NB4 (cell line): ENCODE data around the gene TM4SF4.

Source experiments
- DNase-seq: peaks from one replicate; pipeline ENCODE4 v3.0.0; 2010; ENCODE audit warnings: low read depth
- H3K4me3 ChIP-seq: one replicate; pipeline ENCODE4 v1.5.1; 2011; ENCODE audit warnings: mild to moderate bottlenecking, low read depth, low read length, moderate library complexity
- MYC ChIP-seq: IDR thresholded peaks from 2 replicates; pipeline ENCODE4 v1.6.1; 2011; ENCODE audit warnings: low read depth, low read length
- POLR2A ChIP-seq: IDR thresholded peaks from 2 replicates; pipeline ENCODE4 v1.6.1; 2011; ENCODE audit warnings: mild to moderate bottlenecking; ENCODE audit not compliant: insufficient read length; ENCODE audit errors: extremely low read depth
- TF ChIP-seq, protein P1 (sequence below): IDR thresholded peaks from one replicate; pipeline ENCODE4 v1.5.1; 2012; ENCODE audit warnings: low read depth, low read length
- TF ChIP-seq, protein P2 (sequence below): IDR thresholded peaks from 2 replicates; pipeline ENCODE4 v1.6.1; 2011; ENCODE audit warnings: low read depth, low read length

The TM4SF4 gene

DNA sequence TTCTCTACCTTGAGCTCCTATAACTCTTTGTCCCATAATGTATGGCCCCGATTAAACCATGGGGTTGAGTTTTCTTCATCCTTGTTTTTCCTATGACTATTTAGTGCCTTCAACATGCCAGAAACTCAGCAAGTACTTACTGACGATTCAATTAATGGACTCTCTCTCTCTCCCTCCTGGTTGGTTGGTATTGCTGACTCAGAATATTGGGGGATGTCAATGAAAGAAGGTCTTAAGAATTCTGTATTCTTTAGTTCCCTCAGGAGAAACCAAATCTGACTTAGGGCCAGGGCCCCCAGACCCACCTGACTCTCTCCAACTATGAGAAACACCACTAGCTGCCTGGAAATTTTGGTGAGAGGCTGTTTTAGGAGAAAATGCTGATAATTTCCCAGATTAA is 40.8 kb downstream of the TM4SF4 start:
- H3K4me3 ChIP-seq, result no peak overlapping the region
- DNase-seq, result no peak
- TF ChIP-seq, protein P1, sequence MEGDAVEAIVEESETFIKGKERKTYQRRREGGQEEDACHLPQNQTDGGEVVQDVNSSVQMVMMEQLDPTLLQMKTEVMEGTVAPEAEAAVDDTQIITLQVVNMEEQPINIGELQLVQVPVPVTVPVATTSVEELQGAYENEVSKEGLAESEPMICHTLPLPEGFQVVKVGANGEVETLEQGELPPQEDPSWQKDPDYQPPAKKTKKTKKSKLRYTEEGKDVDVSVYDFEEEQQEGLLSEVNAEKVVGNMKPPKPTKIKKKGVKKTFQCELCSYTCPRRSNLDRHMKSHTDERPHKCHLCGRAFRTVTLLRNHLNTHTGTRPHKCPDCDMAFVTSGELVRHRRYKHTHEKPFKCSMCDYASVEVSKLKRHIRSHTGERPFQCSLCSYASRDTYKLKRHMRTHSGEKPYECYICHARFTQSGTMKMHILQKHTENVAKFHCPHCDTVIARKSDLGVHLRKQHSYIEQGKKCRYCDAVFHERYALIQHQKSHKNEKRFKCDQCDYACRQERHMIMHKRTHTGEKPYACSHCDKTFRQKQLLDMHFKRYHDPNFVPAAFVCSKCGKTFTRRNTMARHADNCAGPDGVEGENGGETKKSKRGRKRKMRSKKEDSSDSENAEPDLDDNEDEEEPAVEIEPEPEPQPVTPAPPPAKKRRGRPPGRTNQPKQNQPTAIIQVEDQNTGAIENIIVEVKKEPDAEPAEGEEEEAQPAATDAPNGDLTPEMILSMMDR, result no peak
- TF ChIP-seq POLR2A, result no peak
- TF ChIP-seq, protein P2, sequence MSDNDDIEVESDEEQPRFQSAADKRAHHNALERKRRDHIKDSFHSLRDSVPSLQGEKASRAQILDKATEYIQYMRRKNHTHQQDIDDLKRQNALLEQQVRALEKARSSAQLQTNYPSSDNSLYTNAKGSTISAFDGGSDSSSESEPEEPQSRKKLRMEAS, result no peak
- no peak for TF ChIP-seq MYC

DNA sequence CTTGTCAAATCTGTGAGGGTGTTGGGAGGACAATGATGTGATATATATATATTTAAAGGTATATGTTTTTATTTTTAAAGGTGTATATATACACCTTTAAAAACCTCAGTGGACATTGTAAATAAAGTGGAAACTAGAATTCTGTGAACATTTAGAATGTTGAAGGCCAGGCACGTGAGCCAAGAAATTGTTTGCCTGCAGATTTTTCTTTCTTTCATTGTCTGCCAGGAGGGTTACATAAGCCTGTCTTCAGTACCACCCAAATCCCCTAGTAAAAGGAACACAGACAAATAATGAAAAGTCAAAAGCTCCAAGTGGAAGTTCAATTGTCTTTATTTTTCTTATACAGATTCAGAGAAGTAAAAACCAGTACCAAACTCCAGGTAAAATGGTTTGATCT is 42.4 kb downstream of the TM4SF4 start:
- TF ChIP-seq POLR2A (no peak), MYC (no peak)
- TF ChIP-seq, protein P1, result no peak
- H3K4me3 ChIP-seq, result no peak overlapping the region
- DNase-seq, result no peak

DNA sequence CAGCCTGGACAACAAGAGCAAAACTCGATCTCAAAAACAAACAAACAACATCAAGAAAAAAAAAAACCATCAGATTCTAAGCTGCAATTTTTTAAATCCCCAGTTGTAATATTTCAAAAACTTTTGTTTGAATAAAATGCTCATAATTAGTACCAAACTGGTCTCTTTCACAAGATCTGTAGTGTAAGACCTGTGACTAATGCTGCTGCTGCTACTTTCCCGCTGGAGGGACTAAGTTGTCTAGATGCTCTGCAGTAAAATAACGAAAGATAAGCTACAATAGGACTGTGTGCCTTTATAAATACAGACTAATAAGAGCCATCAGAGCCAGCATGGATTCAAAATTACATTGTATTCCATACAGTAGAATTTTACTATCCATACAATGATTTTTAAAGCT is 45.4 kb downstream of the TM4SF4 start:
- no peak for DNase-seq
- H3K4me3 ChIP-seq, result no peak overlapping the region
- TF ChIP-seq MYC (no peak), POLR2A (no peak)
- TF ChIP-seq, protein P2, result no peak
- TF ChIP-seq, protein P1, result no peak

DNA sequence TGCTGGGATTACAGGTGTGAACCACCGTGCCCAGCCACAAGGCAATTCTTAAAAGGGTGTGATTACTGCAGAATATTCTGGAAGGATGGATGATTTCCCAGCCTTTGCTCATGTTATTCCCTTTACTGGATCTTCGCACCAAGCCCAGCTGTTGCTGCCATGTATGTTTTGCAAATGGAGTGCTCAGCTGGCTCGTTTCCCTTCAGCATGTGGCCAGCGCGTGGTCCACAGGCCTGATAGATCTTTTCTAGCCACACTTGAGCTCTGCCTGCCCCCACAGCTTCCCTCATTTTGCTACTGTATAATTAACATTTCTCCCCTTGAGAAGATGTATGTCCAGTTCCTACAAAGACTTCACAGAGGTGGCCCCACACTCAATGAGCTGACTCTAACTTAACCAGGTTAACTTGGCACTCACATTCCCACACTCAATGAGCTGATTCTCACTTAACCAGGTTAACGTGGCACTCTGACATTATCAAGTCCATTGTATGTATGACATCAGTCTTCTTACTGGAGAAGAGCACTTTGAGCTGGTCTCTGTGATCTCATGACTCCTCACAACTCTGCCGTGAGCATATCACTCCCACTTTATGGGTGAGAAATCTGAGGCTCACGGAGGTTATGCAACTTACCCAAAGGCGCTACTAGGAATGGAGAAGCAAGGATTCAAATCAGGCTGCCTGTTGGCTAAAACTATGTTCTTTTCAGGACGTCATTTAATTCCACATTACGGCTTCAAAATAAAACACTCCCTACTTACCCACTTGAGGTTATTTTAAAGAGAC is 49.2 kb downstream of the TM4SF4 start:
- no peak for DNase-seq
- no peak overlapping the region for H3K4me3 ChIP-seq
- TF ChIP-seq, protein P2, result no peak
- TF ChIP-seq POLR2A (no peak), MYC (no peak)
- TF ChIP-seq, protein P1, result no peak

DNA sequence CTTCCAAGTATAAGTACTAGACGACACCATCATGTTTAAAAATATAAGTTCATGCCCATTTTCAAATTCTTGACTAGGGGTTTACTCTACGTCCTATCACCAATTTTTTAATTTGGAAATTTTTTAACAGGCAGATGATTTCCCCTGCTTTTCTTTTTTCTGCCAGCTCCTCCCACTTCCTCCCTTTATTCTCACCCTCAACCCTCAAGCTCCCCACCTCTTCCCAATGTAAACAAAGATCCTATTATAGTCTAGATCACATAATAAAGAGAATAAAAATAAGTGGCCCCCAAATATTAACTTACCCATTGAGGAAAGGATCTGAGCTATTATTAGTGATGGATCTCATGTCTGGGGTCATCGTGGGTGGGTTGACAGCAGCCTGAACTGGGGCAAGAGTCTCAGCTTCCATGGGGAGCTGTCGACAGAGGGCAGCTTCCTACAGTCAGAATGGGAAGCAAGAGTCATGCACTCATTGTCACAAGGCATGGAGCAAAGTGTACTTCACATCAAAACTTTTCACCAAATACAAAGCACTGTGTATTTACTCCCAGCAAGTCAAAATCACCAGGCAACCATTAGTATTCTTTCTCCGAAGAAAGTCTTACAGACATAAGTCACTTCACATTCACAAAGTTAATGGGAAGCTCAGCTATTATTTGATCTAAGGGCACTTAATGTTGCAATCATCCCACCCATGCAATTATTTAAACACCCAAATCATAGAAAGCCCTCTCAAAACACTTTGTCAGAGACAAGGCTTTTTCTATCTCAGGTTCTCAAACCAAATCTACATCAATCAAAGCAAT is 53.2 kb downstream of the TM4SF4 start:
- TF ChIP-seq, protein P2, result no peak
- no peak for TF ChIP-seq POLR2A
- no peak for TF ChIP-seq MYC
- TF ChIP-seq, protein P1, result no peak
- H3K4me3 ChIP-seq, result no peak overlapping the region
- no peak for DNase-seq
